PFSK-1 (cell line): ENCODE measurements around the gene FCHSD1.

Source experiments
- POLR2AphosphoS5 ChIP-seq: IDR thresholded peaks from 2 replicates; pipeline ENCODE4 v1.6.1; 2012; ENCODE audit warnings: low read depth, mild to moderate bottlenecking, control low read depth, low read length, moderate library complexity
- SIN3A ChIP-seq: IDR thresholded peaks from 2 replicates; pipeline ENCODE4 v1.6.1; 2012; ENCODE audit warnings: mild to moderate bottlenecking, low read length, moderate library complexity, borderline replicate concordance; ENCODE audit not compliant: insufficient read depth
- TAF1 ChIP-seq: IDR thresholded peaks from 2 replicates; pipeline ENCODE4 v1.6.1; 2012; ENCODE audit warnings: low read length, control low read depth, borderline replicate concordance; ENCODE audit not compliant: insufficient read depth
- TF ChIP-seq, protein P1 (sequence below), 2 experiments: IDR thresholded peaks; 2 replicates each; pipeline versions ENCODE4 v1.6.1 to v1.8.0; 2011 to 2012; ENCODE audit warnings: low read depth in 2 of 2, low read length in 2 of 2, control low read depth in 1 of 2, inconsistent platforms in 1 of 2, mild to moderate bottlenecking in 1 of 2, moderate library complexity in 1 of 2; ENCODE audit not compliant: insufficient read depth in 1 of 2

DNA sequence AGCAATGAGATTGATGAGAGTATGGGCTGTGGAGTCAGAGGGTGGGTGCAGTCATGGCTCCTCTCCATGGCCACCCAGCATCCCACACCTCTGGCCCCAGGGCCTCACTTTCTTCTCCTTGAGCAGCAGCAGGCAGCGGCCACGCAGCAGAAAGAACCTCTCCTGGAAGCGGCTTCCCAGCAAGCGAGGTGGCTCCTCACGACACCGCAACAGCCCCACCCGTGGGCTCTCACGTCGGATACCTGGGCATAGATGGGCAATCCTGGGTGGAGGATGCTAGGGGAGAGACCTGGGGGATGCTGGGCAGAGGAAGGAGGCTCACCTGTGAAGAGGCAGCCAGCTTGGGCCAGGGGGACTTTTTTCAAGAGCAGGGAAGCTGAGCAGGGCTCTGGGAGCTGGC lies 5.2 kb upstream of the FCHSD1 start:
- TF ChIP-seq POLR2AphosphoS5 (no peak), SIN3A (no peak), TAF1 (no peak)
- TF ChIP-seq, protein P1, sequence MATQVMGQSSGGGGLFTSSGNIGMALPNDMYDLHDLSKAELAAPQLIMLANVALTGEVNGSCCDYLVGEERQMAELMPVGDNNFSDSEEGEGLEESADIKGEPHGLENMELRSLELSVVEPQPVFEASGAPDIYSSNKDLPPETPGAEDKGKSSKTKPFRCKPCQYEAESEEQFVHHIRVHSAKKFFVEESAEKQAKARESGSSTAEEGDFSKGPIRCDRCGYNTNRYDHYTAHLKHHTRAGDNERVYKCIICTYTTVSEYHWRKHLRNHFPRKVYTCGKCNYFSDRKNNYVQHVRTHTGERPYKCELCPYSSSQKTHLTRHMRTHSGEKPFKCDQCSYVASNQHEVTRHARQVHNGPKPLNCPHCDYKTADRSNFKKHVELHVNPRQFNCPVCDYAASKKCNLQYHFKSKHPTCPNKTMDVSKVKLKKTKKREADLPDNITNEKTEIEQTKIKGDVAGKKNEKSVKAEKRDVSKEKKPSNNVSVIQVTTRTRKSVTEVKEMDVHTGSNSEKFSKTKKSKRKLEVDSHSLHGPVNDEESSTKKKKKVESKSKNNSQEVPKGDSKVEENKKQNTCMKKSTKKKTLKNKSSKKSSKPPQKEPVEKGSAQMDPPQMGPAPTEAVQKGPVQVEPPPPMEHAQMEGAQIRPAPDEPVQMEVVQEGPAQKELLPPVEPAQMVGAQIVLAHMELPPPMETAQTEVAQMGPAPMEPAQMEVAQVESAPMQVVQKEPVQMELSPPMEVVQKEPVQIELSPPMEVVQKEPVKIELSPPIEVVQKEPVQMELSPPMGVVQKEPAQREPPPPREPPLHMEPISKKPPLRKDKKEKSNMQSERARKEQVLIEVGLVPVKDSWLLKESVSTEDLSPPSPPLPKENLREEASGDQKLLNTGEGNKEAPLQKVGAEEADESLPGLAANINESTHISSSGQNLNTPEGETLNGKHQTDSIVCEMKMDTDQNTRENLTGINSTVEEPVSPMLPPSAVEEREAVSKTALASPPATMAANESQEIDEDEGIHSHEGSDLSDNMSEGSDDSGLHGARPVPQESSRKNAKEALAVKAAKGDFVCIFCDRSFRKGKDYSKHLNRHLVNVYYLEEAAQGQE (IDR thresholded peaks at IDR 0.05; ENCODE audit: insufficient read depth in 1 of 2, low read depth in 2 of 2, low read length in 2 of 2): no peak
